Neural cell (in vitro differentiated cells): ENCODE measurements around the gene ROCK2. TPM values are rescaled to one million over a fixed set of nuclear protein-coding genes. Genes with fewer than 3 reads are reported as not detected.

ENCODE experiments used
- H2AFZ ChIP-seq: fragments of 200-600, 300-800 bp; sonication (generic), shearing (Covaris generic); 2 replicates; pipeline ENCODE4 v1.6.0; 2014; ENCODE audit warnings: low read depth, mild to moderate bottlenecking, antibody characterized with exemption, low read length, moderate library complexity
- H3F3A ChIP-seq: fragments of 200-600 bp; shearing (Covaris generic); 2 replicates; pipeline ENCODE4 v1.6.1; 2016; ENCODE audit warnings: mild to moderate bottlenecking, moderate library complexity, mixed read lengths, antibody characterized with exemption, low read length; ENCODE audit not compliant: insufficient read depth, poor library complexity, severe bottlenecking
- H3K27ac ChIP-seq: fragments of 200-600, 300-800 bp; sonication (generic), shearing (Covaris generic); 2 replicates; pipeline ENCODE4 v1.5.1; 2014; ENCODE audit warnings: mild to moderate bottlenecking, low read length, moderate library complexity
- H3K27me3 ChIP-seq: fragments of 300-800, 200-600 bp; sonication (generic), shearing (Covaris generic); 2 replicates; pipeline ENCODE4 v1.6.0; 2014; ENCODE audit warnings: mild to moderate bottlenecking, low read depth, low read length, moderate library complexity; ENCODE audit not compliant: insufficient read depth
- H3K36me3 ChIP-seq: fragments of 300-800, 200-600 bp; sonication (generic), shearing (Covaris generic); 2 replicates; pipeline ENCODE4 v1.5.1; 2014; ENCODE audit warnings: mild to moderate bottlenecking, antibody characterized with exemption, low read length, moderate library complexity; ENCODE audit not compliant: insufficient read depth
- H3K4me2 ChIP-seq: fragments of 300-800, 200-600 bp; sonication (generic), shearing (Covaris generic); 2 replicates; pipeline ENCODE4 v1.6.0; 2014; ENCODE audit warnings: mild to moderate bottlenecking, low read length
- H3K4me3 ChIP-seq: fragments of 300-800, 200-600 bp; sonication (generic), shearing (Covaris generic); 2 replicates; pipeline ENCODE4 v1.5.1; 2014; ENCODE audit warnings: mild to moderate bottlenecking, low read length, moderate library complexity
- H3K79me2 ChIP-seq: fragments of 200-600 bp; shearing (Covaris generic); replicated peaks from 2 replicates; pipeline ENCODE4 v1.6.0; 2014; ENCODE audit warnings: mild to moderate bottlenecking, low read length, moderate library complexity; ENCODE audit not compliant: insufficient read depth
- H3K9ac ChIP-seq: fragments of 300-800, 200-600 bp; sonication (generic), shearing (Covaris generic); 2 replicates; pipeline ENCODE4 v1.6.1; 2016; ENCODE audit warnings: mild to moderate bottlenecking, low read length, mixed read lengths
- H3K9me2 ChIP-seq: fragments of 200-600 bp; shearing (Covaris generic); 2 replicates; pipeline ENCODE4 v1.6.1; 2016; ENCODE audit warnings: mild to moderate bottlenecking, low read length, mixed read lengths; ENCODE audit not compliant: insufficient read depth
- H3K9me3 ChIP-seq: fragments of 200-600, 300-800 bp; sonication (generic), shearing (Covaris generic); 2 replicates; pipeline ENCODE4 v1.6.1; 2016; ENCODE audit warnings: mild to moderate bottlenecking, mixed run types, low read length, moderate library complexity, mixed read lengths
- H4K20me1 ChIP-seq: fragments of 200-600 bp; shearing (Covaris generic); 2 replicates; pipeline ENCODE4 v1.6.1; 2016; ENCODE audit warnings: mild to moderate bottlenecking, mixed run types; ENCODE audit not compliant: insufficient read depth
- EP300 ChIP-seq: fragments of 450-650 bp; conservative IDR thresholded peaks from 2 replicates; pipeline ENCODE4 v1.6.1; 2014; ENCODE audit warnings: antibody characterized with exemption, mild to moderate bottlenecking, moderate library complexity; ENCODE audit not compliant: poor library complexity, severe bottlenecking
- EZH2 ChIP-seq: fragments of 200-600, 300-800 bp; shearing (Covaris generic), sonication (generic); IDR thresholded peaks from 2 replicates; pipeline ENCODE4 v1.6.1; 2014; ENCODE audit warnings: antibody characterized with exemption, low read length, borderline replicate concordance, mild to moderate bottlenecking; ENCODE audit not compliant: insufficient read depth, poor library complexity, severe bottlenecking
- MXI1 ChIP-seq: fragments of 450-650 bp; conservative IDR thresholded peaks from 2 replicates; pipeline ENCODE4 v1.6.1; 2014; ENCODE audit warnings: antibody characterized with exemption, mild to moderate bottlenecking; ENCODE audit not compliant: poor library complexity, severe bottlenecking
- POLR2AphosphoS5 ChIP-seq: IDR thresholded peaks from 2 replicates; pipeline ENCODE4 v1.6.1; 2012
- RAD21 ChIP-seq: fragments of 450-650 bp; conservative IDR thresholded peaks from 2 replicates; pipeline ENCODE4 v1.6.1; 2014; ENCODE audit warnings: antibody characterized with exemption, mild to moderate bottlenecking, moderate library complexity
- SMC3 ChIP-seq: fragments of 450-650 bp; conservative IDR thresholded peaks from 2 replicates; pipeline ENCODE4 v1.6.1; 2014; ENCODE audit warnings: antibody characterized with exemption, mild to moderate bottlenecking, moderate library complexity; ENCODE audit not compliant: poor library complexity
- TAF1 ChIP-seq: IDR thresholded peaks from 2 replicates; pipeline ENCODE4 v1.6.1; 2012; ENCODE audit warnings: low read depth
- polyA plus RNA-seq: library from polyadenylated mRNA; depleted of rRNA; stranded (reverse); fragments of >200 nt; gene quantifications from 2 replicates; pipeline ENCODE4 v1.2.3, GENCODE V29; 2014
- TF ChIP-seq, protein P1 (sequence below): fragments of 450-650 bp; IDR thresholded peaks from 2 replicates; pipeline ENCODE4 v1.5.1; 2014; ENCODE audit warnings: antibody characterized with exemption, mild to moderate bottlenecking, moderate library complexity; ENCODE audit not compliant: poor library complexity, severe bottlenecking
- TF ChIP-seq, protein P2 (sequence below): IDR thresholded peaks from 2 replicates; pipeline ENCODE4 v1.6.1; 2012; ENCODE audit warnings: borderline replicate concordance

ROCK2 gene
- polyA plus RNA-seq, 1 donor from 2014 or later = 25.7 TPM

DNA sequence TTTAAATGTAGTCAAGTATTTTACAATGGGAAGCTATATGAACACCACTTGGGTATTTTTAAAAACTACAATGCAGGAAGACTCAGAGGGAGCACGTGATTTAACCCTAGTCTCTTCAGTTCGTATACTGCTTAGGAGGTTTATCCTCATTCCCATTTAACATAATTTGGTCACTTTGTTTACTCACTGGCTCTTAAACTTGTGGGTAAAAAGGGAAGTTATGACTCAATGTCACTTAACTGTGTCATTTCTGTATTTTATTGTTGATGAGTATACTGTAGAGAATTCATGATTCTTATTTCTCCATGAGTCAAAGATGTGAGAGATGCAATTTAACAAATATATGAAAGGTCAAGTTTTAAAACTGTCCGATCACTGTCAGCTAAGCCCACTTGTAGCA, 141.0 kb downstream of the ROCK2 start:
- H3K4me3 ChIP-seq = no peak overlapping the region
- H3K9ac ChIP-seq = no peak overlapping the region
- H2AFZ ChIP-seq = no peak overlapping the region
- TF ChIP-seq RAD21 (no peak), MXI1 (no peak), EP300 (no peak), POLR2AphosphoS5 (no peak)
- TF ChIP-seq, protein P1, sequence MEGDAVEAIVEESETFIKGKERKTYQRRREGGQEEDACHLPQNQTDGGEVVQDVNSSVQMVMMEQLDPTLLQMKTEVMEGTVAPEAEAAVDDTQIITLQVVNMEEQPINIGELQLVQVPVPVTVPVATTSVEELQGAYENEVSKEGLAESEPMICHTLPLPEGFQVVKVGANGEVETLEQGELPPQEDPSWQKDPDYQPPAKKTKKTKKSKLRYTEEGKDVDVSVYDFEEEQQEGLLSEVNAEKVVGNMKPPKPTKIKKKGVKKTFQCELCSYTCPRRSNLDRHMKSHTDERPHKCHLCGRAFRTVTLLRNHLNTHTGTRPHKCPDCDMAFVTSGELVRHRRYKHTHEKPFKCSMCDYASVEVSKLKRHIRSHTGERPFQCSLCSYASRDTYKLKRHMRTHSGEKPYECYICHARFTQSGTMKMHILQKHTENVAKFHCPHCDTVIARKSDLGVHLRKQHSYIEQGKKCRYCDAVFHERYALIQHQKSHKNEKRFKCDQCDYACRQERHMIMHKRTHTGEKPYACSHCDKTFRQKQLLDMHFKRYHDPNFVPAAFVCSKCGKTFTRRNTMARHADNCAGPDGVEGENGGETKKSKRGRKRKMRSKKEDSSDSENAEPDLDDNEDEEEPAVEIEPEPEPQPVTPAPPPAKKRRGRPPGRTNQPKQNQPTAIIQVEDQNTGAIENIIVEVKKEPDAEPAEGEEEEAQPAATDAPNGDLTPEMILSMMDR = no peak
- H3K36me3 ChIP-seq = peaks cover 10% of the 10 kb centered on the region
- no peaks in the 10 kb centered on the region for H3F3A ChIP-seq
- no peaks in the 10 kb centered on the region for H3K9me3 ChIP-seq
- H3K27ac ChIP-seq = no peak overlapping the region
- no peaks in the 10 kb centered on the region for H3K27me3 ChIP-seq
- no peaks in the 10 kb centered on the region for H3K9me2 ChIP-seq
- no peak overlapping the region for H3K4me2 ChIP-seq
- H3K79me2 ChIP-seq = no peaks in the 10 kb centered on the region
- H4K20me1 ChIP-seq = no peaks in the 10 kb centered on the region

DNA sequence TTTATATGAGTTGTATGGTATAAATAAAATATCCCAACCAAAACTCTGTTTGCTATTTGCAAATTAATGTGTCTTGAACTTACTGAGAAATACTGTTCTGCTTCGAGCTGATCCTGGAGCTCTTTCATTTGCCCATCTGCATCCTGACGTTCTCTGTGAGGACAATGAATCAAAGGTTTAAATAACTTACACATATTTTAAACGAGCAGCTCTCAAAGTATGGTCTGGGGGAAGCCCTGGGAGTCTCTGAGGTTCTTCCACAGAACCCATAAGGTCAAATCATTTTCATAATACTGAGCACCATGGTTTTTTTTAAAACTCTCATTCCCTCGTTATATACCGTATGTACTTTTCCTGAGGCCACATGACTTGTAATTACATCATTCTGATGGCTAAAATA, 142.5 kb downstream of the ROCK2 start:
- no peak overlapping the region for H3K9ac ChIP-seq
- TF ChIP-seq MXI1 = no peak
- TF ChIP-seq, protein P1 = no peak
- TF ChIP-seq RAD21 = no peak
- no peak for TF ChIP-seq EP300
- no peak for TF ChIP-seq TAF1
- no peak for TF ChIP-seq POLR2AphosphoS5
- TF ChIP-seq EZH2 = no peak
- TF ChIP-seq SMC3 = no peak
- TF ChIP-seq, protein P2, sequence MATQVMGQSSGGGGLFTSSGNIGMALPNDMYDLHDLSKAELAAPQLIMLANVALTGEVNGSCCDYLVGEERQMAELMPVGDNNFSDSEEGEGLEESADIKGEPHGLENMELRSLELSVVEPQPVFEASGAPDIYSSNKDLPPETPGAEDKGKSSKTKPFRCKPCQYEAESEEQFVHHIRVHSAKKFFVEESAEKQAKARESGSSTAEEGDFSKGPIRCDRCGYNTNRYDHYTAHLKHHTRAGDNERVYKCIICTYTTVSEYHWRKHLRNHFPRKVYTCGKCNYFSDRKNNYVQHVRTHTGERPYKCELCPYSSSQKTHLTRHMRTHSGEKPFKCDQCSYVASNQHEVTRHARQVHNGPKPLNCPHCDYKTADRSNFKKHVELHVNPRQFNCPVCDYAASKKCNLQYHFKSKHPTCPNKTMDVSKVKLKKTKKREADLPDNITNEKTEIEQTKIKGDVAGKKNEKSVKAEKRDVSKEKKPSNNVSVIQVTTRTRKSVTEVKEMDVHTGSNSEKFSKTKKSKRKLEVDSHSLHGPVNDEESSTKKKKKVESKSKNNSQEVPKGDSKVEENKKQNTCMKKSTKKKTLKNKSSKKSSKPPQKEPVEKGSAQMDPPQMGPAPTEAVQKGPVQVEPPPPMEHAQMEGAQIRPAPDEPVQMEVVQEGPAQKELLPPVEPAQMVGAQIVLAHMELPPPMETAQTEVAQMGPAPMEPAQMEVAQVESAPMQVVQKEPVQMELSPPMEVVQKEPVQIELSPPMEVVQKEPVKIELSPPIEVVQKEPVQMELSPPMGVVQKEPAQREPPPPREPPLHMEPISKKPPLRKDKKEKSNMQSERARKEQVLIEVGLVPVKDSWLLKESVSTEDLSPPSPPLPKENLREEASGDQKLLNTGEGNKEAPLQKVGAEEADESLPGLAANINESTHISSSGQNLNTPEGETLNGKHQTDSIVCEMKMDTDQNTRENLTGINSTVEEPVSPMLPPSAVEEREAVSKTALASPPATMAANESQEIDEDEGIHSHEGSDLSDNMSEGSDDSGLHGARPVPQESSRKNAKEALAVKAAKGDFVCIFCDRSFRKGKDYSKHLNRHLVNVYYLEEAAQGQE = no peak
- no peak overlapping the region for H2AFZ ChIP-seq
- no peaks in the 10 kb centered on the region for H3K27me3 ChIP-seq
- H3K4me3 ChIP-seq = no peak overlapping the region
- no peaks in the 10 kb centered on the region for H3K9me2 ChIP-seq
- no peak overlapping the region for H3K4me2 ChIP-seq
- no peaks in the 10 kb centered on the region for H3F3A ChIP-seq
- no peaks in the 10 kb centered on the region for H4K20me1 ChIP-seq
- no peaks in the 10 kb centered on the region for H3K9me3 ChIP-seq
- peaks cover 10% of the 10 kb centered on the region for H3K36me3 ChIP-seq
- no peaks in the 10 kb centered on the region for H3K79me2 ChIP-seq
- no peak overlapping the region for H3K27ac ChIP-seq
